HCT116 (cell line): ENCODE data around the gene PKP1. TPM values are rescaled to one million over a fixed set of nuclear protein-coding genes. Genes with fewer than 3 reads are reported as not detected.

ENCODE experiments used
- ATAC-seq: fragments of 200-7000 bp; cut with Tn5 transposase; 2 replicates; pipeline ENCODE4 v1.9.1; 2020; ENCODE audit warnings: mild to moderate bottlenecking, moderate library complexity
- BruUV-seq: library from RNA; stranded (reverse); fragments of 400-500 nt; replicated peaks from 2 replicates; lab custom pipeline; 2021; lab: Mats Ljungman, UMichigan
- CTCF ChIA-PET: fragments of 300-600 bp; sonication (Branson Sonifier 250); formaldehyde crosslinking; loops from one replicate; lab custom pipeline; 2021; ENCODE audit warnings: antibody characterized with exemption; lab: Charles Lee
- POLR2A ChIA-PET: fragments of 300-600, 350-600 bp; sonication (Branson Sonifier 250); formaldehyde crosslinking; loops from one replicate; lab custom pipeline; 2021; ENCODE audit warnings: antibody characterized with exemption; lab: Charles Lee
- RAD21 ChIA-PET, 2 experiments: fragments of 300-600 bp; sonication (Branson Sonifier 250); formaldehyde crosslinking; loops; one replicate each; lab custom pipeline; 2023; ENCODE audit warnings: low total read pairs in 2 of 2; ENCODE audit not compliant: uncharacterized antibody in 2 of 2, unreplicated experiment in 2 of 2, low non-redundant PET in 1 of 2; lab: Charles Lee
- DNase-seq: peaks from one replicate; pipeline ENCODE4 v3.0.0-alpha.2; 2010; ENCODE audit warnings: low read depth, low spot score
- H2AFZ ChIP-seq: fragments of 200-600 bp; shearing (Covaris generic), sonication (generic); 2 replicates; pipeline ENCODE4 v1.6.1; 2017; ENCODE audit warnings: low read depth, mixed run types, mixed read lengths, antibody characterized with exemption, low read length; ENCODE audit not compliant: poor library complexity, severe bottlenecking
- H3K27ac ChIP-seq: 2 replicates; pipeline ENCODE4 v1.5.1; 2012; ENCODE audit warnings: low read depth, low read length
- H3K27me3 ChIP-seq: fragments of 200-600 bp; sonication (generic); 2 replicates; pipeline ENCODE4 v1.6.1; 2016; ENCODE audit warnings: mixed run types, low read length, mixed read lengths; ENCODE audit not compliant: insufficient read depth
- H3K36me3 ChIP-seq, 2 experiments: fragments of 200-500 bp in 1 of 2; fragments of 200-600 bp in 1 of 2; sonication (Bioruptor generic) in 1 of 2; sonication (generic) in 1 of 2; 2 replicates each; pipeline versions ENCODE4 v1.5.1 to v1.6.1; 2014 to 2016; ENCODE audit warnings: low read length in 2 of 2, inconsistent platforms in 1 of 2, mixed read lengths in 1 of 2, mixed run types in 1 of 2; ENCODE audit not compliant: insufficient read depth in 2 of 2, control insufficient read depth in 1 of 2
- H3K4me1 ChIP-seq, 2 experiments: fragments of 200-600 bp in 1 of 2; sonication (generic) in 1 of 2; 2 replicates each; pipeline versions ENCODE4 v1.5.1 to v1.6.1; 2012 to 2017; ENCODE audit warnings: low read length in 2 of 2, inconsistent platforms in 1 of 2, mild to moderate bottlenecking in 1 of 2, mixed read lengths in 1 of 2, mixed run types in 1 of 2, moderate library complexity in 1 of 2; ENCODE audit not compliant: insufficient read depth in 2 of 2, control insufficient read depth in 1 of 2
- H3K4me2 ChIP-seq: fragments of 200-600 bp; sonication (generic); 2 replicates; pipeline ENCODE4 v1.6.1; 2017; ENCODE audit warnings: mixed run types, low read length, mixed read lengths
- H3K4me3 ChIP-seq, 2 experiments: fragments of 200-600 bp in 1 of 2; sonication (generic) in 1 of 2; replicated peaks in 1 of 2; 2 replicates each; pipeline ENCODE4 v1.5.1; 2011 to 2016; ENCODE audit warnings: low read length in 2 of 2, control low read depth in 1 of 2, low read depth in 1 of 2, mild to moderate bottlenecking in 1 of 2, mixed read lengths in 1 of 2, mixed run types in 1 of 2
- H3K79me2 ChIP-seq: fragments of 200-600 bp; sonication (generic); 2 replicates; pipeline ENCODE4 v1.6.1; 2017; ENCODE audit warnings: mild to moderate bottlenecking, mixed run types, low read length, moderate library complexity, mixed read lengths; ENCODE audit not compliant: insufficient read depth
- H3K9ac ChIP-seq: fragments of 200-600 bp; sonication (generic); 2 replicates; pipeline ENCODE4 v1.6.1; 2016; ENCODE audit warnings: low read length, mixed read lengths
- H3K9me2 ChIP-seq: fragments of 200-600 bp; sonication (generic), shearing (Covaris generic); 2 replicates; pipeline ENCODE4 v1.6.1; 2017; ENCODE audit warnings: mixed run types, mild to moderate bottlenecking, moderate library complexity; ENCODE audit not compliant: insufficient read depth
- H3K9me3 ChIP-seq, 2 experiments: fragments of 200-500 bp in 1 of 2; fragments of 200-600 bp in 1 of 2; sonication (Bioruptor generic) in 1 of 2; sonication (generic) in 1 of 2; 2 replicates each; pipeline ENCODE4 v1.6.1; 2014 to 2017; ENCODE audit warnings: low read length in 2 of 2, mixed read lengths in 2 of 2, inconsistent platforms in 1 of 2, low read depth in 1 of 2, mild to moderate bottlenecking in 1 of 2, mixed run types in 1 of 2, moderate library complexity in 1 of 2; ENCODE audit not compliant: control insufficient read depth in 1 of 2, insufficient read depth in 1 of 2
- H4K20me1 ChIP-seq: fragments of 200-600 bp; sonication (generic), shearing (Covaris generic); 2 replicates; pipeline ENCODE4 v1.6.1; 2017; ENCODE audit warnings: mixed run types, mild to moderate bottlenecking, moderate library complexity; ENCODE audit not compliant: insufficient read depth
- ATF3 ChIP-seq: IDR thresholded peaks from 2 replicates; pipeline ENCODE4 v1.6.1; 2012
- CBX3 ChIP-seq: IDR thresholded peaks from 2 replicates; pipeline ENCODE4 v1.6.1; 2012; ENCODE audit warnings: low read depth
- CEBPB ChIP-seq: IDR thresholded peaks from 2 replicates; pipeline ENCODE4 v1.6.1; 2012; ENCODE audit warnings: low read depth
- EGR1 ChIP-seq: IDR thresholded peaks from 2 replicates; pipeline ENCODE4 v1.6.1; 2012; ENCODE audit warnings: low read depth
- ELF1 ChIP-seq: IDR thresholded peaks from 2 replicates; pipeline ENCODE4 v1.6.1; 2012; ENCODE audit warnings: low read depth, borderline replicate concordance
- JUND ChIP-seq: IDR thresholded peaks from 2 replicates; pipeline ENCODE4 v1.6.1; 2012
- POLR2AphosphoS5 ChIP-seq: IDR thresholded peaks from 2 replicates; pipeline ENCODE4 v1.6.1; 2011; ENCODE audit warnings: mild to moderate bottlenecking, low read depth, low read length, moderate library complexity
- RAD21 ChIP-seq: IDR thresholded peaks from 2 replicates; pipeline ENCODE4 v1.6.1; 2012; ENCODE audit warnings: low read depth, mild to moderate bottlenecking
- SIN3A ChIP-seq: IDR thresholded peaks from 2 replicates; pipeline ENCODE4 v1.6.1; 2012; ENCODE audit warnings: low read depth
- YY1 ChIP-seq: IDR thresholded peaks from 2 replicates; pipeline ENCODE4 v1.6.1; 2011; ENCODE audit warnings: low read length, low read depth, moderate library complexity, mild to moderate bottlenecking; ENCODE audit not compliant: insufficient replicate concordance; ENCODE audit errors: extremely low read depth
- ZBTB33 ChIP-seq: IDR thresholded peaks from 2 replicates; pipeline ENCODE4 v1.6.1; 2011; ENCODE audit warnings: mild to moderate bottlenecking, low read length, moderate library complexity; ENCODE audit not compliant: insufficient replicate concordance; ENCODE audit errors: extremely low read depth
- ZFX ChIP-seq: fragments of 450-650 bp; IDR thresholded peaks from 2 replicates; pipeline ENCODE4 v1.6.1; 2017
- ZNF274 ChIP-seq: fragments of 200-500 bp; sonication (Bioruptor generic); IDR thresholded peaks from 2 replicates; pipeline ENCODE4 v1.6.1; 2014; ENCODE audit warnings: mild to moderate bottlenecking, low read depth, low read length, inconsistent platforms
- intact Hi-C: fragments of 100-400 bp; cut with micrococcal nuclease; formaldehyde crosslinking; loops from 2 replicates; pipeline ENCODE4 v1.10.0; 2022
- total RNA-seq: library from RNA; stranded (reverse); gene quantifications from one replicate; pipeline ENCODE4 v1.2.1, GENCODE V29; 2021; ENCODE audit not compliant: unreplicated experiment

Gene PKP1
- total RNA-seq, 1 experiment from 2014 or later: 0.07 TPM

- Histone ChIP-seq H2AFZ (no peak overlapping the region), H3K27ac (no peak overlapping the region), H3K36me3 (no peaks in the 10 kb centered on the region), H4K20me1 (no peaks in the 10 kb centered on the region), H3K9me2 (no peaks in the 10 kb centered on the region), H3K79me2 (no peaks in the 10 kb centered on the region), H3K9ac (no peak overlapping the region), H3K27me3 (no peaks in the 10 kb centered on the region), H3K4me3 (no peak overlapping the region), H3K4me2 (no peak overlapping the region), H3K9me3 (peaks cover 5% of the 10 kb centered on the region in 2 experiments; a peak in 1 of 4 replicates), H3K4me1 (peaks cover 2 to 15% of the 10 kb centered on the region in 2 experiments; a peak in 3 of 4 replicates)
- TF ChIP-seq CEBPB (no peak), JUND (no peak), RAD21 (no peak), ZNF274 (no peak), CBX3 (no peak), ZBTB33 (no peak), ZFX (no peak), ATF3 (no peak), SIN3A (no peak), EGR1 (no peak), YY1 (no peak), ELF1 (no peak), POLR2AphosphoS5 (no peak)
- ChIA-PET POLR2A (no interaction called here), RAD21 (no interaction called here), CTCF (interaction anchor here (2.2 kb wide), 1 partner anchor 36 kb away, joined by 14 read pairs; no protein-coding TSS in a partner anchor)
- BruUV-seq: no TSS peak
- intact Hi-C loops: no loop called here
- DNase-seq: no peak
- ATAC-seq: no peak
Observed at GRCh38 chr1:201345081-201345355, 61.7 kb downstream of the PKP1 start.
